Temporal lobe (tissue), 2 donors: ENCODE data around the gene TRIM72. TPM values are rescaled to one million over a fixed set of nuclear protein-coding genes. Genes with fewer than 3 reads are reported as not detected.

Experiments
- small RNA-seq: library from RNA; depleted of rRNA; stranded (forward); fragments of <200 nt; gene quantifications from one replicate; pipeline ENCODE3, GENCODE V24; 2014; ENCODE audit warnings: low replicate concordance
- total RNA-seq: library from RNA; depleted of rRNA; stranded (reverse); fragments of >200 nt; gene quantifications from one replicate; pipeline ENCODE4 v1.2.3, GENCODE V29; 2014

TRIM72 gene
- total RNA-seq, 1 donor from 2014 or later: 0.49 TPM

Small RNA genes within 50 kb of the gene (small RNA-seq; reads per million reads assigned to genes)
- gene AC009088.4 (not detected), gene NDUFA3P6 (not detected)

Other genes with a start within 250 kb of the TRIM72 start
- 0.74 TPM for gene HSD3B7, start 228.9 kb upstream of the TRIM72 start, total RNA-seq
- 21.6 TPM for gene STX1B, start 203.5 kb upstream of the TRIM72 start, total RNA-seq
- gene STX4, start 180.6 kb upstream of the TRIM72 start, total RNA-seq: 14.0 TPM
- 4.4 TPM for gene ZNF668, start 139.9 kb upstream of the TRIM72 start, total RNA-seq
- gene ZNF646, start 139.7 kb upstream of the TRIM72 start, total RNA-seq: 12.3 TPM
- 1.5 TPM for gene PRSS53, start 125.2 kb upstream of the TRIM72 start, total RNA-seq
- 25.3 TPM for gene VKORC1, start 119.3 kb upstream of the TRIM72 start, total RNA-seq
- 11.1 TPM for gene BCKDK, start 105.7 kb upstream of the TRIM72 start, total RNA-seq
- 25.6 TPM for gene KAT8, start 96.5 kb upstream of the TRIM72 start, total RNA-seq
- gene PRSS8, start 78.4 kb upstream of the TRIM72 start, total RNA-seq: not detected
- gene PRSS36, start 64.1 kb upstream of the TRIM72 start, total RNA-seq: 0.49 TPM
- gene FUS, start 34.0 kb upstream of the TRIM72 start, total RNA-seq: 70.1 TPM
- 3.2 TPM for gene PYCARD, start 11.4 kb upstream of the TRIM72 start, total RNA-seq
- gene PYDC1, start 3.0 kb downstream of the TRIM72 start, total RNA-seq: 0.49 TPM
- 2.0 TPM for gene ITGAM, start 45.9 kb downstream of the TRIM72 start, total RNA-seq
- gene ITGAX, start 141.1 kb downstream of the TRIM72 start, total RNA-seq: 0.98 TPM
- gene ITGAD, start 179.2 kb downstream of the TRIM72 start, total RNA-seq: not detected
- not detected for gene COX6A2, start 214.2 kb downstream of the TRIM72 start, total RNA-seq
- 1.2 TPM for gene ZNF843, start 228.7 kb downstream of the TRIM72 start, total RNA-seq
- gene ARMC5, start 245.4 kb downstream of the TRIM72 start, total RNA-seq: 6.9 TPM